GM19395 (cell line): ENCODE results near the gene RSRC1.
"Not testable (repeated sequence)": the region's sequence is repeated elsewhere in the genome, so short reads cannot be mapped to it uniquely, and the experiment has no call there.

Experiments used
- ATAC-seq: cut with Tn5 transposase; IDR thresholded peaks from one replicate; pipeline ENCODE4 v1.9.1; 2021; ENCODE audit warnings: mild to moderate bottlenecking, moderate library complexity; ENCODE audit not compliant: unreplicated experiment

The RSRC1 gene

GRCh38 chr3:158213461-158213860 is 103.6 kb downstream of the RSRC1 start:
- ATAC-seq = no peak

- no peak for ATAC-seq
Observed at GRCh38 chr3:158217992-158218391, 108.1 kb downstream of the RSRC1 start.

- no peak for ATAC-seq
Observed at GRCh38 chr3:158220575-158220974, 110.7 kb downstream of the RSRC1 start.

- no peak for ATAC-seq
Observed at GRCh38 chr3:158221426-158221825, 111.5 kb downstream of the RSRC1 start.

GRCh38 chr3:158226429-158226828 is 116.5 kb downstream of the RSRC1 start:
- no peak for ATAC-seq

- ATAC-seq = not testable (repeated sequence)
Observed at GRCh38 chr3:158228942-158229341, 119.1 kb downstream of the RSRC1 start.

GRCh38 chr3:158233791-158234190 is 123.9 kb downstream of the RSRC1 start:
- ATAC-seq = no peak

GRCh38 chr3:158244274-158244673 is 134.4 kb downstream of the RSRC1 start:
- ATAC-seq = no peak

- no peak for ATAC-seq
Observed at GRCh38 chr3:158247288-158247687, 137.4 kb downstream of the RSRC1 start.

GRCh38 chr3:158248261-158248660 is 138.4 kb downstream of the RSRC1 start:
- ATAC-seq = no peak

GRCh38 chr3:158249183-158249582 is 139.3 kb downstream of the RSRC1 start:
- ATAC-seq = peak; percentile 73

GRCh38 chr3:158258619-158259018 is 148.7 kb downstream of the RSRC1 start:
- ATAC-seq = no peak

GRCh38 chr3:158260392-158260791 is 150.5 kb downstream of the RSRC1 start:
- no peak for ATAC-seq

GRCh38 chr3:158261371-158261991 is 151.6 kb downstream of the RSRC1 start:
- no peak for ATAC-seq

- no peak for ATAC-seq
Observed at GRCh38 chr3:158264894-158265293, 155.0 kb downstream of the RSRC1 start.

- ATAC-seq = no peak
Observed at GRCh38 chr3:158267015-158267414, 157.1 kb downstream of the RSRC1 start.

GRCh38 chr3:158269942-158270341 is 160.1 kb downstream of the RSRC1 start:
- no peak for ATAC-seq

GRCh38 chr3:158272081-158272480 is 162.2 kb downstream of the RSRC1 start:
- no peak for ATAC-seq

GRCh38 chr3:158273656-158274055 is 163.8 kb downstream of the RSRC1 start:
- no peak for ATAC-seq

- ATAC-seq = no peak
Observed at GRCh38 chr3:158278187-158278586, 168.3 kb downstream of the RSRC1 start.

GRCh38 chr3:158279609-158280008 is 169.7 kb downstream of the RSRC1 start:
- no peak for ATAC-seq

- ATAC-seq = no peak
Observed at GRCh38 chr3:158295771-158296170, 185.9 kb downstream of the RSRC1 start.

GRCh38 chr3:158297940-158298339 is 188.1 kb downstream of the RSRC1 start:
- ATAC-seq = no peak
